Measurements from ENCODE around the gene NCAM1. TPM values are rescaled to one million over a fixed set of nuclear protein-coding genes. Genes with fewer than 3 reads are reported as not detected.

Gene NCAM1
- total RNA-seq, 2 experiments from 2014 or later = 0.34 TPM; not detected in 1

- H3K4me1 ChIP-seq (ENCODE audit: insufficient read depth, low read length) = no peaks in the 10 kb centered on the region
- ATAC-seq (ENCODE audit: poor library complexity) (no peak), DNase-seq (no peak)
- intact Hi-C loops (cut with DNase I, micrococcal nuclease) = no loop called here
- H3K9me3 ChIP-seq (ENCODE audit: control insufficient read depth in 1 of 2, insufficient read depth in 1 of 2, low read length in 2 of 2) = no peaks in the 10 kb centered on the region
- no peaks in the 10 kb centered on the region for H3K36me3 Mint-ChIP-seq (ENCODE audit: low read depth)
- TF ChIP-seq, protein P1, sequence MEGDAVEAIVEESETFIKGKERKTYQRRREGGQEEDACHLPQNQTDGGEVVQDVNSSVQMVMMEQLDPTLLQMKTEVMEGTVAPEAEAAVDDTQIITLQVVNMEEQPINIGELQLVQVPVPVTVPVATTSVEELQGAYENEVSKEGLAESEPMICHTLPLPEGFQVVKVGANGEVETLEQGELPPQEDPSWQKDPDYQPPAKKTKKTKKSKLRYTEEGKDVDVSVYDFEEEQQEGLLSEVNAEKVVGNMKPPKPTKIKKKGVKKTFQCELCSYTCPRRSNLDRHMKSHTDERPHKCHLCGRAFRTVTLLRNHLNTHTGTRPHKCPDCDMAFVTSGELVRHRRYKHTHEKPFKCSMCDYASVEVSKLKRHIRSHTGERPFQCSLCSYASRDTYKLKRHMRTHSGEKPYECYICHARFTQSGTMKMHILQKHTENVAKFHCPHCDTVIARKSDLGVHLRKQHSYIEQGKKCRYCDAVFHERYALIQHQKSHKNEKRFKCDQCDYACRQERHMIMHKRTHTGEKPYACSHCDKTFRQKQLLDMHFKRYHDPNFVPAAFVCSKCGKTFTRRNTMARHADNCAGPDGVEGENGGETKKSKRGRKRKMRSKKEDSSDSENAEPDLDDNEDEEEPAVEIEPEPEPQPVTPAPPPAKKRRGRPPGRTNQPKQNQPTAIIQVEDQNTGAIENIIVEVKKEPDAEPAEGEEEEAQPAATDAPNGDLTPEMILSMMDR (IDR thresholded peaks at IDR 0.05) = no peak
- no peak overlapping the region for H3K27ac ChIP-seq (ENCODE audit: low read depth in 1 of 2, low read length in 2 of 2)
- H3K36me3 ChIP-seq (ENCODE audit: insufficient read depth, low read length) = no peaks in the 10 kb centered on the region
- H3K27ac Mint-ChIP-seq = no peak overlapping the region
- H3K27me3 ChIP-seq (ENCODE audit: control insufficient read depth in 1 of 2, insufficient read depth in 2 of 2, low read length in 2 of 2) = no peaks in the 10 kb centered on the region
- H3K4me3 ChIP-seq (ENCODE audit: low read length) = no peak overlapping the region
- ChIA-PET POLR2A (no interaction called here), CTCF (no interaction called here)
- H3K4me3 Mint-ChIP-seq = no peak overlapping the region
- peaks cover 3% of the 10 kb centered on the region for H3K27me3 Mint-ChIP-seq
- H3K4me1 Mint-ChIP-seq (ENCODE audit: low read depth) = no peaks in the 10 kb centered on the region
- no peaks in the 10 kb centered on the region for H3K9me3 Mint-ChIP-seq
These were observed 306.3 kb downstream of the NCAM1 start for GRCh38 chr11:113267493-113267892.

DNA sequence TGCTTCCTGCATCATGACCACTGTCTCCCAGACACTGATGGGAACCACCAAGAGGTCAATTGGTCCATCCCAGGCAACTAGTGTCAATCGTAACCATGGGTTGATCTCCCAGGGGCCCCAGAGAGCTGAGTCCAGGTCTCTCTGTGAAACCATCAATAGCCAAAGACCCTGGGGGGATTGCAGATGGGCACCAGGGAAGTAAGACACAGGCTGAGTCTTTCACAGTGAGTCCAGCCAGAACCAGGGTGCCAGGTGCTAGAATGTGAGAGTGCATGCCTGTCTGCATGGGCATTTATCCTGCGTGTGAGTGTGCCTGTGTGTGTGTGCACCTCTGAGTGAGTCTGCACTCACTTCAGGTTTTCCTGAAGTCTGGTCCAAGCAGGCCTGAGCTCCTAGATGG, 307.9 kb downstream of the NCAM1 start:
- H3K4me3 Mint-ChIP-seq = no peak overlapping the region
- no peaks in the 10 kb centered on the region for H3K36me3 Mint-ChIP-seq (ENCODE audit: low read depth)
- H3K27ac Mint-ChIP-seq = no peak overlapping the region
- DNase-seq (no peak), ATAC-seq (ENCODE audit: poor library complexity) (no peak)
- no peaks in the 10 kb centered on the region for H3K9me3 ChIP-seq (ENCODE audit: control insufficient read depth in 1 of 2, insufficient read depth in 1 of 2, low read length in 2 of 2)
- intact Hi-C loops (cut with DNase I, micrococcal nuclease) = no loop called here
- TF ChIP-seq, protein P1 (IDR thresholded peaks at IDR 0.05) = no peak
- peaks cover 3% of the 10 kb centered on the region for H3K27me3 Mint-ChIP-seq
- H3K4me1 ChIP-seq (ENCODE audit: insufficient read depth, low read length) = no peaks in the 10 kb centered on the region
- no peaks in the 10 kb centered on the region for H3K9me3 Mint-ChIP-seq
- no peak overlapping the region for H3K4me3 ChIP-seq (ENCODE audit: low read length)
- POLR2A ChIA-PET = no interaction called here
- H3K27ac ChIP-seq (ENCODE audit: low read depth in 1 of 2, low read length in 2 of 2) = no peak overlapping the region
- H3K27me3 ChIP-seq (ENCODE audit: control insufficient read depth in 1 of 2, insufficient read depth in 2 of 2, low read length in 2 of 2) = no peaks in the 10 kb centered on the region
- H3K36me3 ChIP-seq (ENCODE audit: insufficient read depth, low read length) = no peaks in the 10 kb centered on the region
- no peaks in the 10 kb centered on the region for H3K4me1 Mint-ChIP-seq (ENCODE audit: low read depth)
- CTCF ChIA-PET = no interaction called here

DNA sequence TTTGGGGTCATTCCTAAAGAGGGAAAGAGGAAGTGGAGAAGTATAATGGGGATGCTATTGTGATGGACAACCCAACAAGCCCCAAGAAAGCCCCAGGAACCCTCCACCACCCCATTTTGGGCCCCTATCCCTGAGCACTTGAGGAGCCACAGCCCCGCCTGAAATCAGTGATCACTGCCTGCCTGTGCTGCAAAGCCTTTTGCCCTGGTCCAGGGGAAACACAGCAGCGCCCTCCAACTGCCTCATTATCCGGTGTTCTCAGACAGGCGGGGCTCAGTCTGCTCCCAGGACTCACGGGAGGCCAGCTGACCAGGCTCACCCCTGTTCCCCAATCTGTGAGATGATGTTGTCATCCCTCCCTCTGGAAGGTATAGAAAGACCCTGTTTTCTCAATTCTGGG, 308.4 kb downstream of the NCAM1 start:
- no peak overlapping the region for H3K4me3 Mint-ChIP-seq
- POLR2A ChIA-PET = no interaction called here
- intact Hi-C loops (cut with DNase I, micrococcal nuclease) = no loop called here

More for the DNA sequence above, 308.4 kb downstream of the NCAM1 start:
- H3K9me3 Mint-ChIP-seq = no peaks in the 10 kb centered on the region
- H3K36me3 Mint-ChIP-seq (ENCODE audit: low read depth) = no peaks in the 10 kb centered on the region
- no peak for ATAC-seq (ENCODE audit: poor library complexity)
- no peaks in the 10 kb centered on the region for H3K4me1 ChIP-seq (ENCODE audit: insufficient read depth, low read length)
- no peak overlapping the region for H3K4me3 ChIP-seq (ENCODE audit: low read length)
- no peak for DNase-seq
- no peak overlapping the region for H3K27ac Mint-ChIP-seq
- H3K4me1 Mint-ChIP-seq (ENCODE audit: low read depth) = no peaks in the 10 kb centered on the region
- H3K9me3 ChIP-seq (ENCODE audit: control insufficient read depth in 1 of 2, insufficient read depth in 1 of 2, low read length in 2 of 2) = no peaks in the 10 kb centered on the region
- TF ChIP-seq, protein P1 (IDR thresholded peaks at IDR 0.05) = no peak
- peaks cover 3% of the 10 kb centered on the region for H3K27me3 Mint-ChIP-seq
- H3K27ac ChIP-seq (ENCODE audit: low read depth in 1 of 2, low read length in 2 of 2) = no peak overlapping the region
- H3K27me3 ChIP-seq (ENCODE audit: control insufficient read depth in 1 of 2, insufficient read depth in 2 of 2, low read length in 2 of 2) = no peaks in the 10 kb centered on the region
- no peaks in the 10 kb centered on the region for H3K36me3 ChIP-seq (ENCODE audit: insufficient read depth, low read length)
- CTCF ChIA-PET = no interaction called here
